Stimulated activated CD4-positive, alpha-beta T cell treated with anti-CD3 and anti-CD28 coated beads, Interleukin-1b, Interleukin-23, amount 100 ng/mL, for 1 hour (primary cell): ENCODE results near the gene CCDC149.

ENCODE experiments used
- DNase-seq, 2 donors: peaks; one replicate each; pipeline ENCODE4 v3.0.0-alpha.2; 2020; ENCODE audit warnings: low read depth in 2 of 2

The CCDC149 gene

GRCh38 chr4:24843096-24843495, 69.7 kb downstream of the CCDC149 start:
- DNase-seq, result no peak

GRCh38 chr4:24842356-24842755, 70.5 kb downstream of the CCDC149 start:
- DNase-seq, result no peak

GRCh38 chr4:24840826-24841543, 71.9 kb downstream of the CCDC149 start:
- no peak for DNase-seq

GRCh38 chr4:24840362-24840761, 72.5 kb downstream of the CCDC149 start:
- DNase-seq, result no peak

- DNase-seq, result no peak
These were observed 75.1 kb downstream of the CCDC149 start for GRCh38 chr4:24837781-24838180.

- DNase-seq, result no peak
These were observed 75.5 kb downstream of the CCDC149 start for GRCh38 chr4:24837336-24837735.

- DNase-seq, result no peak
These were observed 76.1 kb downstream of the CCDC149 start for GRCh38 chr4:24836661-24837242.

- DNase-seq, result no peak
These were observed 77.1 kb downstream of the CCDC149 start for GRCh38 chr4:24835696-24836095.

- no peak for DNase-seq
These were observed 81.2 kb downstream of the CCDC149 start for GRCh38 chr4:24831637-24832036.

- DNase-seq, result no peak
These were observed 88.1 kb downstream of the CCDC149 start for GRCh38 chr4:24824720-24825119.

GRCh38 chr4:24820541-24820940, 92.3 kb downstream of the CCDC149 start:
- DNase-seq, result no peak

- no peak for DNase-seq
These were observed 96.0 kb downstream of the CCDC149 start for GRCh38 chr4:24816797-24817196.

GRCh38 chr4:24813732-24814131, 99.1 kb downstream of the CCDC149 start:
- DNase-seq, result no peak

- DNase-seq, result no peak
These were observed 101.8 kb downstream of the CCDC149 start for GRCh38 chr4:24810871-24811631.

- no peak for DNase-seq
These were observed 102.9 kb downstream of the CCDC149 start for GRCh38 chr4:24809815-24810405.

GRCh38 chr4:24809376-24809775, 103.5 kb downstream of the CCDC149 start:
- DNase-seq, result no peak

- DNase-seq, result no peak
These were observed 103.9 kb downstream of the CCDC149 start for GRCh38 chr4:24808955-24809354.

GRCh38 chr4:24808261-24808660, 104.6 kb downstream of the CCDC149 start:
- no peak for DNase-seq

- DNase-seq, result no peak
These were observed 105.2 kb downstream of the CCDC149 start for GRCh38 chr4:24807611-24808010.

GRCh38 chr4:24806206-24806990, 106.4 kb downstream of the CCDC149 start:
- DNase-seq, result no peak

GRCh38 chr4:24805566-24805965, 107.3 kb downstream of the CCDC149 start:
- DNase-seq, result no peak

- no peak for DNase-seq
These were observed 107.8 kb downstream of the CCDC149 start for GRCh38 chr4:24805067-24805466.
